Measurements from ENCODE around the gene INPPL1. TPM values are rescaled to one million over a fixed set of nuclear protein-coding genes. Genes with fewer than 3 reads are reported as not detected.

The INPPL1 gene
- total and polyA plus RNA-seq, 10 of the 15 experiments (the other 5 are each of a cell fraction or from before 2014, with no cell fraction given), result 0.47 to 116 (median 43.4) TPM

- ChIA-PET CTCF (interaction anchor here (0.6 to 1.4 kb wide), 5 partner anchors 14 to 176 kb away, joined by 3 to 5 read pairs (median 4); no protein-coding TSS in a partner anchor), POLR2A (interaction anchor here (0.6 to 0.7 kb wide), 2 partner anchors 31 to 82 kb away, joined by 3 read pairs; no protein-coding TSS in a partner anchor), RAD21 (ENCODE audit: unreplicated experiment) (no interaction called here), SMC1A (ENCODE audit: uncharacterized antibody, unreplicated experiment) (interaction anchor here (0.5 to 1.2 kb wide), 4 partner anchors 12 to 190 kb away, joined by 3 to 5 read pairs (median 3); no protein-coding TSS in a partner anchor)
- no peaks in the 10 kb centered on the region for H4K20me1 ChIP-seq (ENCODE audit: control insufficient read depth, insufficient read depth)
- H2AFZ ChIP-seq (ENCODE audit: control insufficient read depth, low read depth, low read length), result no peak overlapping the region
- no peak for ATAC-seq
- in situ Hi-C loops (cut with MboI), result no loop called here
- no peak for DNase-seq (ENCODE audit: low read depth, low spot score)
- no peaks in the 10 kb centered on the region for H3K36me3 ChIP-seq (ENCODE audit: control insufficient read depth in 2 of 2, insufficient read depth in 2 of 2, low read length in 1 of 2)
- H3K4me1 ChIP-seq (ENCODE audit: control insufficient read depth, insufficient read depth, low read length), result no peaks in the 10 kb centered on the region
- H3K27ac ChIP-seq (ENCODE audit: control insufficient read depth, insufficient read depth), result no peak overlapping the region
- H3K4me3 ChIP-seq, result no peak overlapping the region
- WGBS (ENCODE audit: insufficient coverage, insufficient replicate concordance, low lambda C conversion rate, missing lambda C conversion rate), result 53% methylated on average over 5 of the region's 5 CpGs
- BruUV-seq (replicated peaks), result no TSS peak
- no peaks in the 10 kb centered on the region for H3K27me3 ChIP-seq (replicated peaks in 1 of 2; ENCODE audit: control insufficient read depth in 2 of 2, insufficient read depth in 2 of 2, low read length in 1 of 2)
- FAIRE-seq, result no peak
- H3K4me2 ChIP-seq (ENCODE audit: control insufficient read depth, insufficient read depth), result no peak overlapping the region
- no peak overlapping the region for H3K9ac ChIP-seq (ENCODE audit: control insufficient read depth, insufficient read depth, low read length)
- intact Hi-C loops (cut with micrococcal nuclease; ENCODE audit: unreplicated experiment), result no loop called here
- peaks cover 4% of the 10 kb centered on the region; the same call in 2 of the 3 replicates for H3K9me3 ChIP-seq (replicated peaks; ENCODE audit: control insufficient read depth, insufficient read depth, low read length)
- TF ChIP-seq TARDBP (IDR thresholded peaks at IDR 0.05; ENCODE audit: borderline replicate concordance), result no peak
- TF ChIP-seq ETV6 (conservative IDR thresholded peaks at IDR 0.05 in 1 of 2, IDR thresholded peaks at IDR 0.05 in 1 of 2; ENCODE audit: borderline replicate concordance in 1 of 2, low read depth in 1 of 2), result no peak
- TF ChIP-seq KAT2A (conservative IDR thresholded peaks at IDR 0.05; ENCODE audit: control insufficient read depth, low read depth, low read length), result no peak
- TF ChIP-seq TCF7 (IDR thresholded peaks at IDR 0.05; ENCODE audit: borderline replicate concordance), result no peak
- no peak for TF ChIP-seq SMAD5 (IDR thresholded peaks at IDR 0.05; ENCODE audit: low read depth)
- TF ChIP-seq ZNF207 (IDR thresholded peaks at IDR 0.05; ENCODE audit: borderline replicate concordance), result no peak
- TF ChIP-seq FOXK2 (IDR thresholded peaks at IDR 0.05), result no peak
- TF ChIP-seq NFYB (IDR thresholded peaks at IDR 0.05; ENCODE audit: insufficient read depth, low read depth, low read length), result no peak
- TF ChIP-seq ZBTB33 (IDR thresholded peaks at IDR 0.05), result no peak
- TF ChIP-seq FOS (IDR thresholded peaks at IDR 0.05; ENCODE audit: borderline replicate concordance, extremely low read depth, insufficient read length), result no peak
- no peak for TF ChIP-seq STAT3 (IDR thresholded peaks at IDR 0.05; ENCODE audit: low read depth, low read length)
- no peak for TF ChIP-seq RB1 (IDR thresholded peaks at IDR 0.05; ENCODE audit: borderline replicate concordance)
- no peak for TF ChIP-seq TCF12 (IDR thresholded peaks at IDR 0.05; ENCODE audit: low read depth, low read length)
- no peak for TF ChIP-seq LARP7 (IDR thresholded peaks at IDR 0.05)
- no peak for TF ChIP-seq ELK1 (IDR thresholded peaks at IDR 0.05; ENCODE audit: low read depth, low read length)
- TF ChIP-seq CEBPB (IDR thresholded peaks at IDR 0.05; ENCODE audit: borderline replicate concordance in 1 of 2, low read depth in 2 of 2, low read length in 2 of 2), result no peak
- TF ChIP-seq SIX5 (IDR thresholded peaks at IDR 0.05; ENCODE audit: low read depth, low read length, severe bottlenecking), result no peak
- no peak for TF ChIP-seq POLR2A (IDR thresholded peaks at IDR 0.05; ENCODE audit: low read depth, low read length)
- H3K79me2 ChIP-seq (ENCODE audit: control insufficient read depth, insufficient read depth, low read length), result no peaks in the 10 kb centered on the region
Measured at GRCh38 chr11:72254299-72254993, 29.9 kb downstream of the INPPL1 start.
